Osteoblast (primary cell): ENCODE results near the gene ARMC12. TPM values are rescaled to one million over a fixed set of nuclear protein-coding genes. Genes with fewer than 3 reads are reported as not detected.

Experiments
- DNase-seq: peaks from one replicate; pipeline ENCODE4 v3.0.0; 2011; ENCODE audit warnings: low spot score, mixed read lengths; ENCODE audit not compliant: insufficient read length; ENCODE audit errors: missing footprints
- H2AFZ ChIP-seq: 2 replicates; pipeline ENCODE4 v1.6.0; 2011; ENCODE audit warnings: mild to moderate bottlenecking, low read length
- H3K27ac ChIP-seq: 2 replicates; pipeline ENCODE4 v1.5.1; 2011; ENCODE audit warnings: mild to moderate bottlenecking, low read depth, low read length, moderate library complexity
- H3K27me3 ChIP-seq: 2 replicates; pipeline ENCODE4 v1.6.0; 2012; ENCODE audit warnings: mild to moderate bottlenecking, control low read depth, inconsistent platforms, low read length, moderate library complexity; ENCODE audit not compliant: insufficient read depth
- H3K36me3 ChIP-seq: 2 replicates; pipeline ENCODE4 v1.5.1; 2011; ENCODE audit warnings: mild to moderate bottlenecking, low read length, control low read depth, moderate library complexity; ENCODE audit not compliant: insufficient read depth
- H3K4me1 ChIP-seq: 2 replicates; pipeline ENCODE4 v1.5.1; 2011; ENCODE audit warnings: mild to moderate bottlenecking, low read length, control low read depth, moderate library complexity; ENCODE audit not compliant: insufficient read depth
- H3K4me2 ChIP-seq: 2 replicates; pipeline ENCODE4 v1.6.0; 2011; ENCODE audit warnings: mild to moderate bottlenecking, low read length; ENCODE audit not compliant: insufficient read depth
- H3K4me3 ChIP-seq: fragments of 200-600 bp; sonication (generic); 3 replicates; pipeline ENCODE4 v1.5.1; 2012; ENCODE audit warnings: mild to moderate bottlenecking, low read length, inconsistent platforms; ENCODE audit not compliant: insufficient read depth
- H3K79me2 ChIP-seq: 2 replicates; pipeline ENCODE4 v1.6.0; 2012; ENCODE audit warnings: mild to moderate bottlenecking, low read length, control low read depth, inconsistent platforms; ENCODE audit not compliant: insufficient read depth
- H3K9me3 ChIP-seq: 2 replicates; pipeline ENCODE4 v1.5.1; 2011; ENCODE audit warnings: low read depth, low read length, control low read depth
- H4K20me1 ChIP-seq: 2 replicates; pipeline ENCODE4 v1.6.0; 2012; ENCODE audit warnings: mild to moderate bottlenecking, low read length, control low read depth; ENCODE audit not compliant: insufficient read depth
- total RNA-seq: library from RNA; depleted of rRNA; stranded (reverse); fragments of >200 nt; gene quantifications from 2 replicates; pipeline ENCODE4 v1.2.3, GENCODE V29; 2012
- TF ChIP-seq, protein P1 (sequence below): IDR thresholded peaks from 2 replicates; pipeline ENCODE4 v1.5.1; 2011; ENCODE audit warnings: mild to moderate bottlenecking, low read depth, low read length, moderate library complexity; ENCODE audit errors: extremely low read depth

The ARMC12 gene
- total RNA-seq, 1 donor = 0.36 TPM

DNA sequence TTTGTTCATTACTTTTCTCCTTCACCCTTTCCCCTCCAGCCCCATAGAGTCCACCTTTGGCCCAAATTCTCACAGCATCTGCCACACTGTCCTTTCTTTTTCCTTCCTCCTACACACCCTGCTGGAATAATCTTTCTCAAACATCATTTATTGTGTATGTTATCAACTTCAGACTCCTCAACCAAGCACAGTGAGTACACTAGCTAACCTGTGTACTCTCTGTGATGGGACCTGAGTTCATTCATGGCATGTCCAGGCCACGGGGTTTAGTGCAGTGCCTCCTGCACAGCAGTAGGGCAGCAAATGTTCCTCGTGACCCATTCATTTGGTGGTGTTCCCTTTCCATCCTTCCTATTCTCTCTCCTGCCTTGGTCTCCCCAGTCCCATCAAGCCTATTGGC lies 7.1 kb upstream of the ARMC12 start:
- Histone ChIP-seq H3K4me3 (no peak overlapping the region), H3K27ac (no peak overlapping the region), H3K27me3 (no peaks in the 10 kb centered on the region), H3K79me2 (no peaks in the 10 kb centered on the region), H3K9me3 (no peaks in the 10 kb centered on the region), H3K36me3 (no peaks in the 10 kb centered on the region), H2AFZ (no peak overlapping the region), H3K4me2 (no peak overlapping the region), H3K4me1 (peaks cover 34% of the 10 kb centered on the region), H4K20me1 (no peaks in the 10 kb centered on the region)
- no peak for DNase-seq
- TF ChIP-seq, protein P1, sequence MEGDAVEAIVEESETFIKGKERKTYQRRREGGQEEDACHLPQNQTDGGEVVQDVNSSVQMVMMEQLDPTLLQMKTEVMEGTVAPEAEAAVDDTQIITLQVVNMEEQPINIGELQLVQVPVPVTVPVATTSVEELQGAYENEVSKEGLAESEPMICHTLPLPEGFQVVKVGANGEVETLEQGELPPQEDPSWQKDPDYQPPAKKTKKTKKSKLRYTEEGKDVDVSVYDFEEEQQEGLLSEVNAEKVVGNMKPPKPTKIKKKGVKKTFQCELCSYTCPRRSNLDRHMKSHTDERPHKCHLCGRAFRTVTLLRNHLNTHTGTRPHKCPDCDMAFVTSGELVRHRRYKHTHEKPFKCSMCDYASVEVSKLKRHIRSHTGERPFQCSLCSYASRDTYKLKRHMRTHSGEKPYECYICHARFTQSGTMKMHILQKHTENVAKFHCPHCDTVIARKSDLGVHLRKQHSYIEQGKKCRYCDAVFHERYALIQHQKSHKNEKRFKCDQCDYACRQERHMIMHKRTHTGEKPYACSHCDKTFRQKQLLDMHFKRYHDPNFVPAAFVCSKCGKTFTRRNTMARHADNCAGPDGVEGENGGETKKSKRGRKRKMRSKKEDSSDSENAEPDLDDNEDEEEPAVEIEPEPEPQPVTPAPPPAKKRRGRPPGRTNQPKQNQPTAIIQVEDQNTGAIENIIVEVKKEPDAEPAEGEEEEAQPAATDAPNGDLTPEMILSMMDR = no peak

DNA sequence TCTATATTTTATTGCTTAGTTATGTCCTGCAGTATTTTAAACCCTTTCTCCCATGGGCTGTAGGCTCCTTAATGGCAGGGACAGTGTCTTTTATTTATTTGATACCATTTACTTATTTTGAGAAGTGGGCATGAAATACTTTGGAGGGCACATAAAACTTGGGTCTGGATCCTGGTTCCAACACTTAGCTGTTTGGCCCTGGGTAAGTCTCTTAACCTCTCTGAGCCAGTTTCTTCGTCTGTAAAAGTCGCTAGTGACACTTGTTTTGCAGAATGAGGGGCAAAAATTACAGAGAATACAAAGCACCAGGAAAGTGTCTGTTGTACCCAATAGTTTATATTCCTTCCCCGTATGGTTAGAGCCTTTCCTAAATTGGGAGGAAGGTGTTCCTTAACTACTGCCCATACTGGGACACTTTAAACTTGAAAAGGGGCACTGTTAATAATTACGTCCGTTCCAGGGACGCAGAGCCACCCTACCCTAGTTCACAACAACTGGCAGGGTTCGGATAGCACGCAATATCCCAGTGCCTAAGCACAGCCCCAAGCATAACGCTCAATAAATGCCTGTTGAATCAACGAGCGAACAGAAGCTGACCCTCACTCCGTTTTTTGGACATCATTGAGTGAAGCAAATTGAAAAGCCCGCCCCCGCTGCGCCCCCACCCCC lies 6.0 kb upstream of the ARMC12 start:
- peak; percentile 79 for DNase-seq
- H3K4me3 ChIP-seq = peak overlapping the region; percentile 90
- no peaks in the 10 kb centered on the region for H3K79me2 ChIP-seq
- no peaks in the 10 kb centered on the region for H3K27me3 ChIP-seq
- peak overlapping the region; percentile 99 for H3K4me2 ChIP-seq
- H3K4me1 ChIP-seq = peaks cover 30% of the 10 kb centered on the region
- H3K36me3 ChIP-seq = no peaks in the 10 kb centered on the region
- no peaks in the 10 kb centered on the region for H3K9me3 ChIP-seq
- H4K20me1 ChIP-seq = no peaks in the 10 kb centered on the region
- peak overlapping the region; percentile 31 for H3K27ac ChIP-seq
- H2AFZ ChIP-seq = peak overlapping the region; percentile 76
- TF ChIP-seq, protein P1 = no peak

DNA sequence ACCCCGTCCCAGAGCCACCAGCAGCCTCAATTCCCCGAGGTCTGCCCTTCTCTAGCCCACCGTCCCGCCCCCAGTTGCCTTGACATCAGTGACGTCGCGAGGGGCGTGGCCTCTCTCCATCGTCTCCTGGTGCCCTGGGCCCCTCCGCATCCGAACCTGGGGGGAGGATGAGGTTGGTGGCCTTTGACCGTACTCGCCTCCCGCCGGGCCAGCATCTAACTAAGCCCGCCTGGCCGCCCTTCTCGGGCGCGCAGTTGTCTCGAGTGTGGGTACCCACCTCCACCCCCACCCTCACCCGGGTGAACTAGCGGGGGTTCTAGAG lies 5.5 kb upstream of the ARMC12 start:
- no peaks in the 10 kb centered on the region for H3K27me3 ChIP-seq

DNA sequence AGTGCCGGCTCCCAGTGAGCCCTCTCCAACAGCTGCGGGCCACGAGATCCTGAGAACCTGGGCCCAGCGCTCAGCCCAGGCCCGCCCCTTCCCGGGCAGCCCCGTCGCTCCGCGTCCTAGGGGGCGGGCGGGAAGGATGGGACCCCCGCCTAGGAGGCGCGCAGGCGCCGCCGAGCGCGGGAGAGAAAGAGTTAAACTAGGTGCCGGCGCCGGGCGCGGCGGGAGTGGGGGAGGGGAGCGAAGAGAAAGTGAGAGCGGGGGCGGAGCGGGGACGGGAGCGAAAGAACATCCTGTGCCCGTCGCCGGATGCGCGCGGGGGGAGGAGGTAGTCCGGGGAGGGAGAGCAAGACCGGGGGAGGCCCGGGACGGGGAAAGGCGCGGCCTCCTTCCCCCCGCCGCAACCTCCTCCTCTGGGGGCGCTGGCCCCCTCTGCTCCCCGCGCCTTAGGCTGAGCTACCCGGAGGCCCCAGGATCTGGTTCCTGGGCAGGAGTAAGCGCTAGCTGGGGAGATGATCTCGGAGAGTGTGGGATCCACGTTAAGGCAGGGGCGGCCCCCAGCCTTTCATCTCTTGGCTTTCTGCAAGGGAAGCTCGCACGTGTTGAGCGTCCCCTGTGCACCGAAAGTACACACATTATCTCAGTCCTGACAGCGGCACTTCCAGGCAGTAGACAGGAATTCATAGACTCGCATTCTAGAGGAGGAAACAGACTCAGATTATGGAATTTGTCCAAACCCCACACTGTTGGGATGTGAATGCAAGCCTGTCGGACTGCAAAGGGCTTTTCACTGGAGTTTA lies 4.9 kb upstream of the ARMC12 start:
- no peaks in the 10 kb centered on the region for H3K36me3 ChIP-seq
- peak overlapping the region; percentile 90 for H3K4me3 ChIP-seq
- peak overlapping the region; percentile 99 for H3K4me2 ChIP-seq
- TF ChIP-seq, protein P1 = no peak
- no peaks in the 10 kb centered on the region for H3K27me3 ChIP-seq
- no peaks in the 10 kb centered on the region for H3K9me3 ChIP-seq
- peak overlapping the region; percentile 83 for H3K27ac ChIP-seq
- peaks cover 20% of the 10 kb centered on the region for H3K4me1 ChIP-seq
- peak overlapping the region; percentile 97 for H2AFZ ChIP-seq
- H4K20me1 ChIP-seq = no peaks in the 10 kb centered on the region
- H3K79me2 ChIP-seq = no peaks in the 10 kb centered on the region
- DNase-seq = peak; percentile 97

More for the DNA sequence above, 5.5 kb upstream of the ARMC12 start:
- Histone ChIP-seq H4K20me1 (no peaks in the 10 kb centered on the region), H3K4me3 (peak overlapping the region; percentile 90), H3K9me3 (no peaks in the 10 kb centered on the region), H2AFZ (peak overlapping the region; percentile 97), H3K36me3 (no peaks in the 10 kb centered on the region), H3K4me1 (peaks cover 26% of the 10 kb centered on the region), H3K4me2 (peak overlapping the region; percentile 99), H3K79me2 (no peaks in the 10 kb centered on the region), H3K27ac (peak overlapping the region; percentile 83)
- TF ChIP-seq, protein P1 = no peak
- peak; percentile 97 for DNase-seq
